ENCODE data around the gene NME2. TPM values are rescaled to one million over a fixed set of nuclear protein-coding genes. Genes with fewer than 3 reads are reported as not detected.
A peak's percentile ranks its signal among the peaks of the same experiment; 100 is the strongest.

Gene NME2
- total and polyA plus RNA-seq, 4 donors, result 170 to 310 (median 192) TPM

DNA sequence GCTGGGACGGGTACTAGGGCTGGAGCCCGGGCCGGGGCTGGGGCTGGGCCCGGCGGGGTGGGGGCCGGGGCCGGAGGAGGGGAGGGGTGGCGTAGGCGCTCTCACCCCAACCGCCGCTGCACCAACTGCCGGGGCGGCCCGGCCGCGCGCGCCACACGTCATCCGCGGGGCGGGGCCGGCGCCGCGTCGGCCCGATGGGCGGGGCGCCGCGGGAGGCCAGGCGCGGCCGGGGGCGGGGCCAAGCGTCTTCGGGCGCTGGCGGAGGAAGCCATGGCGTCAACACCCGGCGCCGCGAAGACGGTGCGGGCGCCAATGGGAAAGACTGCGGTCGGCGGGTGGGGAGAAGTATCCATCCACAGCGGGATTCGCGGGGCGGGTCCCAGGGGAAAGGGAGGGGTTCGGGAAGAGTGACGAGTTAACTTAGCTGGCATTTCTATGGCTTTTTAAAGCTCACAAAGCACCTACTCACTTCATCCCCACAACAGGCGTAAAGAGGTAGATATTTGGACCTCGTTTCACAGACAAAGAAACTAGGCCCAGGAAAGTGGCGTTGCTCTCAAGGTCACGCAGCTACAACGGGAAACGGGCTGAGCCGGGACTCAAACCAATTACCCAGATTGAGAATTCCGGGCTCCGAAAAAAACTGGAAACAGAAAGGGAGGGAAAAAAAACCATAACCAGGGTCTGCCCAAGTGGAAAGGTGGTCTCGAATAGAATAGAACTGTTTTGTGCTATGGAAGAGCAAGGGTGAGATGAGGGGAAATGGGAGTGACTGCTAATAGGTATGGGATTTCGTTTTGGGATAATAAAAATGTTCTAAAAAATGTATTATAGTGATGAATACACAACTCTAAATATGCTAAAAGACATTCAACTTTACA, 45.2 kb upstream of the NME2 start, which contains the start of gene SPAG9:
Gene SPAG9 (minus strand): TSS at position 130 of the 881 bp plus-strand sequence. CDS start 212 bp downstream, outside the sequence.
- DNase-seq (ENCODE audit: low spot score), result peak; percentile 91
- Histone ChIP-seq H3K27me3 (ENCODE audit: control insufficient read depth in 4 of 4, insufficient read depth in 4 of 4, low read length in 3 of 4) (no peaks in the 10 kb centered on the region), H3K27ac (ENCODE audit: low read depth in 1 of 2, low read length in 2 of 2) (peak within 1 kb of the TSS; percentile 97 to 98), H3K36me3 (ENCODE audit: control insufficient read depth in 4 of 4, insufficient read depth in 3 of 4, low read depth in 1 of 4, low read length in 3 of 4) (no peaks in the 10 kb centered on the region), H3K4me1 (ENCODE audit: control insufficient read depth in 4 of 4, insufficient read depth in 4 of 4, low read length in 3 of 4) (peaks cover 5 to 45% (median 35%) of the 10 kb centered on the region in 4 donors), H3K9ac (ENCODE audit: low read depth in 1 of 2, low read length in 2 of 2) (peak within 1 kb of the TSS; percentile 88 to 100), H3K9me3 (ENCODE audit: control insufficient read depth in 4 of 4, low read length in 3 of 4) (no peaks in the 10 kb centered on the region), H3K4me3 (ENCODE audit: low read depth in 1 of 3, low read length in 3 of 3) (peak within 1 kb of the TSS; percentile 74 to 100 (median 84))
- peak; percentile 67 for TF ChIP-seq SP1 (IDR thresholded peaks at IDR 0.05)
- TF ChIP-seq, protein P1, sequence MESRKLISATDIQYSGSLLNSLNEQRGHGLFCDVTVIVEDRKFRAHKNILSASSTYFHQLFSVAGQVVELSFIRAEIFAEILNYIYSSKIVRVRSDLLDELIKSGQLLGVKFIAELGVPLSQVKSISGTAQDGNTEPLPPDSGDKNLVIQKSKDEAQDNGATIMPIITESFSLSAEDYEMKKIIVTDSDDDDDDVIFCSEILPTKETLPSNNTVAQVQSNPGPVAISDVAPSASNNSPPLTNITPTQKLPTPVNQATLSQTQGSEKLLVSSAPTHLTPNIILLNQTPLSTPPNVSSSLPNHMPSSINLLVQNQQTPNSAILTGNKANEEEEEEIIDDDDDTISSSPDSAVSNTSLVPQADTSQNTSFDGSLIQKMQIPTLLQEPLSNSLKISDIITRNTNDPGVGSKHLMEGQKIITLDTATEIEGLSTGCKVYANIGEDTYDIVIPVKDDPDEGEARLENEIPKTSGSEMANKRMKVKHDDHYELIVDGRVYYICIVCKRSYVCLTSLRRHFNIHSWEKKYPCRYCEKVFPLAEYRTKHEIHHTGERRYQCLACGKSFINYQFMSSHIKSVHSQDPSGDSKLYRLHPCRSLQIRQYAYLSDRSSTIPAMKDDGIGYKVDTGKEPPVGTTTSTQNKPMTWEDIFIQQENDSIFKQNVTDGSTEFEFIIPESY (IDR thresholded peaks at IDR 0.05), result peak; percentile 40
- TF ChIP-seq, protein P2, sequence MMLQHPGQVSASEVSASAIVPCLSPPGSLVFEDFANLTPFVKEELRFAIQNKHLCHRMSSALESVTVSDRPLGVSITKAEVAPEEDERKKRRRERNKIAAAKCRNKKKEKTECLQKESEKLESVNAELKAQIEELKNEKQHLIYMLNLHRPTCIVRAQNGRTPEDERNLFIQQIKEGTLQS (IDR thresholded peaks at IDR 0.05), result no peak
- TF ChIP-seq FOXA2 (IDR thresholded peaks at IDR 0.05), result no peak
- no peak for TF ChIP-seq FOXA1 (IDR thresholded peaks at IDR 0.05)
- TF ChIP-seq HNF4G (IDR thresholded peaks at IDR 0.05), result no peak
- no peak for TF ChIP-seq HNF4A (conservative IDR thresholded peaks at IDR 0.05)
- TF ChIP-seq, protein P3, sequence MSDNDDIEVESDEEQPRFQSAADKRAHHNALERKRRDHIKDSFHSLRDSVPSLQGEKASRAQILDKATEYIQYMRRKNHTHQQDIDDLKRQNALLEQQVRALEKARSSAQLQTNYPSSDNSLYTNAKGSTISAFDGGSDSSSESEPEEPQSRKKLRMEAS (IDR thresholded peaks at IDR 0.05), result no peak
- TF ChIP-seq RAD21 (IDR thresholded peaks at IDR 0.05), result no peak
- peak in 1 of 2 donors; percentile 7 for TF ChIP-seq RXRA (IDR thresholded peaks at IDR 0.05)
- TF ChIP-seq YY1 (IDR thresholded peaks at IDR 0.05), result peak; percentile 89
- TF ChIP-seq, protein P4, sequence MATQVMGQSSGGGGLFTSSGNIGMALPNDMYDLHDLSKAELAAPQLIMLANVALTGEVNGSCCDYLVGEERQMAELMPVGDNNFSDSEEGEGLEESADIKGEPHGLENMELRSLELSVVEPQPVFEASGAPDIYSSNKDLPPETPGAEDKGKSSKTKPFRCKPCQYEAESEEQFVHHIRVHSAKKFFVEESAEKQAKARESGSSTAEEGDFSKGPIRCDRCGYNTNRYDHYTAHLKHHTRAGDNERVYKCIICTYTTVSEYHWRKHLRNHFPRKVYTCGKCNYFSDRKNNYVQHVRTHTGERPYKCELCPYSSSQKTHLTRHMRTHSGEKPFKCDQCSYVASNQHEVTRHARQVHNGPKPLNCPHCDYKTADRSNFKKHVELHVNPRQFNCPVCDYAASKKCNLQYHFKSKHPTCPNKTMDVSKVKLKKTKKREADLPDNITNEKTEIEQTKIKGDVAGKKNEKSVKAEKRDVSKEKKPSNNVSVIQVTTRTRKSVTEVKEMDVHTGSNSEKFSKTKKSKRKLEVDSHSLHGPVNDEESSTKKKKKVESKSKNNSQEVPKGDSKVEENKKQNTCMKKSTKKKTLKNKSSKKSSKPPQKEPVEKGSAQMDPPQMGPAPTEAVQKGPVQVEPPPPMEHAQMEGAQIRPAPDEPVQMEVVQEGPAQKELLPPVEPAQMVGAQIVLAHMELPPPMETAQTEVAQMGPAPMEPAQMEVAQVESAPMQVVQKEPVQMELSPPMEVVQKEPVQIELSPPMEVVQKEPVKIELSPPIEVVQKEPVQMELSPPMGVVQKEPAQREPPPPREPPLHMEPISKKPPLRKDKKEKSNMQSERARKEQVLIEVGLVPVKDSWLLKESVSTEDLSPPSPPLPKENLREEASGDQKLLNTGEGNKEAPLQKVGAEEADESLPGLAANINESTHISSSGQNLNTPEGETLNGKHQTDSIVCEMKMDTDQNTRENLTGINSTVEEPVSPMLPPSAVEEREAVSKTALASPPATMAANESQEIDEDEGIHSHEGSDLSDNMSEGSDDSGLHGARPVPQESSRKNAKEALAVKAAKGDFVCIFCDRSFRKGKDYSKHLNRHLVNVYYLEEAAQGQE (IDR thresholded peaks at IDR 0.05), result no peak
- TF ChIP-seq JUND (IDR thresholded peaks at IDR 0.05), result peak in 1 of 2 donors; percentile 15
- peak in 1 of 2 donors; percentile 36 for TF ChIP-seq GABPA (IDR thresholded peaks at IDR 0.05 in 1 of 2, conservative IDR thresholded peaks at IDR 0.05 in 1 of 2)
- TF ChIP-seq NR2F2 (IDR thresholded peaks at IDR 0.05), result no peak
- TF ChIP-seq TAF1 (conservative IDR thresholded peaks at IDR 0.05), result no peak
- TF ChIP-seq EGR1 (IDR thresholded peaks at IDR 0.05; ENCODE audit: low read depth in 2 of 2), result no peak
- TF ChIP-seq, protein P5, sequence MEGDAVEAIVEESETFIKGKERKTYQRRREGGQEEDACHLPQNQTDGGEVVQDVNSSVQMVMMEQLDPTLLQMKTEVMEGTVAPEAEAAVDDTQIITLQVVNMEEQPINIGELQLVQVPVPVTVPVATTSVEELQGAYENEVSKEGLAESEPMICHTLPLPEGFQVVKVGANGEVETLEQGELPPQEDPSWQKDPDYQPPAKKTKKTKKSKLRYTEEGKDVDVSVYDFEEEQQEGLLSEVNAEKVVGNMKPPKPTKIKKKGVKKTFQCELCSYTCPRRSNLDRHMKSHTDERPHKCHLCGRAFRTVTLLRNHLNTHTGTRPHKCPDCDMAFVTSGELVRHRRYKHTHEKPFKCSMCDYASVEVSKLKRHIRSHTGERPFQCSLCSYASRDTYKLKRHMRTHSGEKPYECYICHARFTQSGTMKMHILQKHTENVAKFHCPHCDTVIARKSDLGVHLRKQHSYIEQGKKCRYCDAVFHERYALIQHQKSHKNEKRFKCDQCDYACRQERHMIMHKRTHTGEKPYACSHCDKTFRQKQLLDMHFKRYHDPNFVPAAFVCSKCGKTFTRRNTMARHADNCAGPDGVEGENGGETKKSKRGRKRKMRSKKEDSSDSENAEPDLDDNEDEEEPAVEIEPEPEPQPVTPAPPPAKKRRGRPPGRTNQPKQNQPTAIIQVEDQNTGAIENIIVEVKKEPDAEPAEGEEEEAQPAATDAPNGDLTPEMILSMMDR (IDR thresholded peaks at IDR 0.05; ENCODE audit: low read depth, low read length, missing input control), result no peak
- under 1% methylated on average over 68 of the region's 68 CpGs for WGBS
